SW 1271 (cell line): ENCODE measurements around the gene DHRSX.
"Not testable (repeated sequence)": the region's sequence is repeated elsewhere in the genome, so short reads cannot be mapped to it uniquely, and the experiment has no call there.

Source experiments
- DNase-seq, 2 experiments: peaks; one replicate each; lab custom pipeline; 2025; lab: John Stamatoyannopoulos, UW

The DHRSX gene

GRCh38 chrX:2497961-2498780 lies 2.6 kb downstream of the DHRSX start:
- DNase-seq = no peak

- no peak for DNase-seq
Measured at GRCh38 chrX:2495595-2495994, 5.2 kb downstream of the DHRSX start.

- no peak for DNase-seq
Measured at GRCh38 chrX:2492531-2493218, 8.1 kb downstream of the DHRSX start.

- DNase-seq = no peak
Measured at GRCh38 chrX:2490634-2491033, 10.1 kb downstream of the DHRSX start.

- no peak for DNase-seq
Measured at GRCh38 chrX:2489446-2490445, 11.0 kb downstream of the DHRSX start.

GRCh38 chrX:2488621-2489285 lies 12.0 kb downstream of the DHRSX start:
- no peak for DNase-seq

- no peak for DNase-seq
Measured at GRCh38 chrX:2487366-2487765, 13.4 kb downstream of the DHRSX start.

- no peak for DNase-seq
Measured at GRCh38 chrX:2486476-2487133, 14.2 kb downstream of the DHRSX start.

- DNase-seq = no peak
Measured at GRCh38 chrX:2485789-2486345, 14.9 kb downstream of the DHRSX start.

GRCh38 chrX:2484721-2485648 lies 15.8 kb downstream of the DHRSX start:
- no peak for DNase-seq

GRCh38 chrX:2484256-2484655 lies 16.5 kb downstream of the DHRSX start:
- DNase-seq = no peak

- no peak for DNase-seq
Measured at GRCh38 chrX:2483398-2484060, 17.2 kb downstream of the DHRSX start.

GRCh38 chrX:2481597-2481996 lies 19.2 kb downstream of the DHRSX start:
- not testable (repeated sequence) for DNase-seq

- not testable (repeated sequence) for DNase-seq
Measured at GRCh38 chrX:2479982-2480381, 20.8 kb downstream of the DHRSX start.

- no peak for DNase-seq
Measured at GRCh38 chrX:2479420-2479780, 21.4 kb downstream of the DHRSX start.

GRCh38 chrX:2478546-2479419 lies 22.0 kb downstream of the DHRSX start:
- no peak for DNase-seq

- not testable (repeated sequence) for DNase-seq
Measured at GRCh38 chrX:2477313-2477712, 23.5 kb downstream of the DHRSX start.
